Cortex of kidney (tissue), 1 donor: ENCODE results near the gene LGI4.
"Not testable (repeated sequence)": the region's sequence is repeated elsewhere in the genome, so short reads cannot be mapped to it uniquely, and the experiment has no call there.

Source experiments
- DNase-seq: peaks from one replicate; lab custom pipeline; 2025; lab: John Stamatoyannopoulos, UW

The LGI4 gene

DNA sequence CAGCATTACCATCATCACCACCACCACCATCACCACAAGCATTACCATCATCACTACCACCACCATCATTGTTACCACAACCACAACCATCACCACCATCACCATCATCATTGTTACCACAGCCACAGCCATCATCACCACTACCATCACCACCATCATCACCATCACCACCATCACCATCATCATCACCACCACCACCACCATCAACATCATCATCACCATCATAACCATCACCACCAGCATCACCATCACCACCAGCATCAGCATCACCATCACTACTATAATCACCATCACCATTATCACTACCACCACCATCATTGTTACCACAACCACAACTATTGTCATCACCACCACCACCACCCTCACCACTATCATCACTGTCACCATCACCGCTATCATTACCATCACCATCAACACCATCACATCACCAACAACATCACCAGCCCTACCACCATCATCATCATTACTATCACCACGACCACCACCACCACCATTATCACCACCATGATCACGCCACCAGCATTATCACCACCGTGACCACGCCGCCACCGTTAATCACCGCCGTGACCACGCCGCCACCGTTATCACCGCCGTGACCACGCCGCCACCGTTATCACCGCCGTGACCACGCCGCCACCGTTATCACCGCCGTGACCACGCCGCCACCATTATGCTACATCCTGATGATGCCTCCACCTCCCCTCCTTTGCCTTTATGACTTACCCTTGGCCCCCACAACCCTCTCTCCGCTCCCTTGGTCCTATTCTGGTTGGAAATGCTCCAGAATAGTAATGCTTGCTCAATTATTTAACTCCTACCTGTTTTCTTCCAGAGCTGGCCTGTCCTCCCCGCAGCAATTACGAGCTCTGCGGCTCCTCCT, 29.2 kb downstream of the LGI4 start:
- DNase-seq: no peak

GRCh38 chr19:35105047-35105410, 29.8 kb downstream of the LGI4 start:
- no peak for DNase-seq

DNA sequence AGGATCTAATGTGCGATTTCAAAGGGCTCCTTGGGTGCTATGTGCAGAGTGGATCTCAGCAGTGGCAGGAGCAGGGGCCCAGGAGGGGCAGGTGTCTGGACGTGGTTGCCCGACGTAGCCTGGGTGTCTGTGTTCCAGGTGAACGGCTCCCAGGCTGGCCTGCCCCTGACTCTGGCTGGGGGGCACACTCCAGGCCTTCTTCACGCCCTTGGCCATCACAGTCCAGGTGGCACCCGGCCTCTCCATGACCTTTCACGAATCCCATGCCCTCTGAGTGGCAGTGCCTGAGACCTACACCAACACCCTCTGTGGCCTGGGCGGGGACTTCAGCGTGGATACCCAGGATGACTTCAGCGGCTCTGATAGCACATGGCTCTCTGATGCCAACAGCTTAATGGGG, 30.5 kb downstream of the LGI4 start:
- no peak for DNase-seq

GRCh38 chr19:35103614-35104013, 31.2 kb downstream of the LGI4 start:
- DNase-seq: not testable (repeated sequence)

- not testable (repeated sequence) for DNase-seq
Measured at GRCh38 chr19:35101949-35102348, 32.9 kb downstream of the LGI4 start.

- DNase-seq: no peak
Measured at GRCh38 chr19:35100588-35101533, 34.0 kb downstream of the LGI4 start.

GRCh38 chr19:35099897-35100275, 35.0 kb downstream of the LGI4 start:
- DNase-seq: no peak

DNA sequence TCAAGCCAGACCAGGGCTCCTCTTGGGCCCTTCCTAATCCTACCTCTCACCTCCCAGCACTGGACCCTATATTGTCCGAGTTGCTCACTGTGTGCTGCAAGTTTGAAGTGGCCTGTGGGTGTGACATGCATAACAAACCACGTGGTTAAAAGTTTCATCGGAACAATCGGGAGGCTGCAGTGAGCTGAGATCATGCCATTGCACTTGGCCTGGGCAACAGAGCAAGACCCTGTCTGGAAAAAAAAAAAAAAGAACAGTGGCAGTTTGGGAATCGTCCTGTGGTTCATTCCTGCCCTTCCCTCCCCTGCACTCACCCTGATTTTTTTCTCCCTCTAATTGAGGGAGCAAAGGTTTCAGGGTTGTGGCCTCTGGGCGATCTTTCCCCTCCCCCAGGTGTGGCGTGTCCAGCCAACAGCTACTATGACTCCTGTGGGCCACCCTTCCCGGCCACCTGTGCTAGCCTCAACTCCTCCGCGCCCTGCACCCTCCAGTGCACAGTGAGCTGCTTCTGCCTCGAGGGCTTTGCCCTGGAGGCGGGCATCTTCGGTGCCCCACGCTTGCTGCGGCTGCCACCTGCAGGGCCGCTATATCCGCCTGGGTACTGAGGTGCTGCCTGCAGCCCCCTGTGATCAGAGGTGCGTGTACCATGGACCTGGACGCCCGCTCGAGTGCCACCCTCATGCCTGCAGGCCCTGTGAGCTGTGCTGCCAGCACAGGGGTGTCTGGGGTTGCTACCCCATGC, 35.5 kb downstream of the LGI4 start:
- no peak for DNase-seq

- DNase-seq: no peak
Measured at GRCh38 chr19:35098413-35099049, 36.3 kb downstream of the LGI4 start.

DNA sequence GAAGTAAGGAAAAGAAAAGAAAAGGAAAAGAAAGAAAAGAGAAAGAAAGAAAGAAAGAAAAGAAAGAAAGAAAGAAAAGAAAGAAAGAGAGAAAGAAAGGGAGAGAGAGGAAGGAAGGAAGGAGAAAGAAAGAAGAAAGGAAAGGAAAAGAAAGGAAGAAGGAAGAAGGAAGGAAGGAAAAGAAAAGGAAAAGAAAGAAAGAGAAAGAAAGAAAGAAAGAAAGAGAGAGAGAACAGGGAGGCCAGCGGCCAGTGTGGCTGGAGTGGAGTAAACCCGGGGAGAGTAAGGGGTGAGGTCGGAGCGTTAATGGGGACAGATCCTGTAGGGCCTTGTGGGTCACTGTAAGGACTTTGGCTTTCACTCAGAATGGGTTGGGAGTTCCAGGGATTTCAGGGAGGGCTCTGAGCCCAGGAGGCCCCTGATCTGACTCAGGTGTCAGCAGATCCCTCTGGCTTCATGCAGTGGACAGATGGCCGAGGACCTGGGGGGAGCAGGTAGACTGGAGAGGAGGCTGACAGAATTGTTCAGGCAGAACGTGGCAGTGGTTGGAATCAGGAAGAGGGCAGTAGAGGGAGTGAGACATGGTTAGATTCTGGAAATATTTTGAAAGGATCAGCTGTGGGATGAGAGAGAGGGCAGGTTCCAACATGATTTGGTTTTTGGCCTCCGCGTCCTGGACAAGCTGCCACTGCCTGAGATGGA, 39.0 kb downstream of the LGI4 start:
- DNase-seq: no peak

GRCh38 chr19:35094656-35095055, 40.2 kb downstream of the LGI4 start:
- no peak for DNase-seq

DNA sequence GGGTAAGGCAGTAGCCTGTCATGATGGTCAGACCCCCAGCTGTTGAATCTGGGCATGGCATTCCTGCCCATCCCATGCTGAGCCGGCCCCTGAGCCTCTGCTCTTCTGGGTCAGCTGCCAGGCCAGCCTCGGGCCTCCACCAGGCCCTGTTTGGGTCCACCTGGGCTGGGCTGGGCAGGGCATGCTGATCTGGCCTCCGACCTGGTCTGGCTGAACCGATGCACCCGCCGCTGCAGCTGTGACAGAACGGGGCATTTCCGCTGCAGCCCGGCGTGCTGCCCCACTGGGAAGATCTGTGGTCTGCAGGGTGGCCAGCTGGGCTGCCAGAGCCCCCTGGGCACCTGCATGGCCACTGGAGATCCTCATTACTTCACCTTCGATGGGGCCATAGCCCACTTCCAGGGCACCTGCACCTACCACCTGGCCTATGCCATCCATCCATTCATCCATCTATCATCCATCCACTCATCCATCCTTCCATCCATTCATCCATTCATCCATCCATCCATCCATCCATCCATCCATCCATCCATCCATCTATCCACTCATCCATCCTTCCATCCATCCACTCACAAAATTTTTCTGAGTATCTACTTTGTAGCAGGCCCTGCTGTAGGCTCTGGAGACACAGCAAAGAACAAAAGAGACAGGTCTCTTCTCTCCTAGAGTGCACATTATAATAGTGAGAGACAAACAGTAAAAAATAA, 40.8 kb downstream of the LGI4 start:
- no peak for DNase-seq

DNA sequence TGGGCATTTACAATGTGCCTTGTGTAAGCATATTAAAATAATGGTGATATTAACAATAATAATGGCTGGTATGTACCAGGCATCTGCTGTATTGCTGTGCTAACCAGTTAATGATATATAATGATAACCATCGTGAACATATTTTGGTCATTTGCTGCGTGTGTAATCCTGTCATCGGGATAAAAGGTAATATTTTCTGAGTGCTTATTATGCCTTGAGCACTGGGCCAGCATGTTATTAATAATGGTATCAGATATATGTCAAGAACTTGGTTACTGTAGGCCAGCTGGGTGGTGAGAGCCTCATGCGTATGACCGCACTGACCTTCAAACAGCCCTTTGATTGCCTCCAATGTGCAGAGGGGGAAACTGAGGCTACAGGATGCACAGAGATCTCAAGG, 41.4 kb downstream of the LGI4 start:
- no peak for DNase-seq

GRCh38 chr19:35090506-35091214, 44.2 kb downstream of the LGI4 start:
- DNase-seq: no peak

DNA sequence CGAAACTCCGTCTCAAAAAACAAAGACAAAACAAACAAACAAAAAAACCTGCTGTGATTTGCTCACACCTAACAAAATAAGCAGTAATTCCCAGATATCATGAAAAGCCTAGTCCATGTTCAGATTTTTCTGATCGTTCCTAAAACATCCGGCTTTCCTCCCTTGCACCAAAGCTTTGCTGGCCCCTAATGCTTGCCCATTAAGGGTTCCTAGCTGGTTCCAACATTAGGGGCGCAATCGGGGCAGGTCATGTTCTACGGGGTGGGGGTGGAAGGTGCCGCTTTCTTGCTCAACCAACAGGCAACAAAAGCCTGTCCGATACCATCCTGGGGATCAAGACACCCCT, 44.7 kb downstream of the LGI4 start:
- DNase-seq: no peak

DNA sequence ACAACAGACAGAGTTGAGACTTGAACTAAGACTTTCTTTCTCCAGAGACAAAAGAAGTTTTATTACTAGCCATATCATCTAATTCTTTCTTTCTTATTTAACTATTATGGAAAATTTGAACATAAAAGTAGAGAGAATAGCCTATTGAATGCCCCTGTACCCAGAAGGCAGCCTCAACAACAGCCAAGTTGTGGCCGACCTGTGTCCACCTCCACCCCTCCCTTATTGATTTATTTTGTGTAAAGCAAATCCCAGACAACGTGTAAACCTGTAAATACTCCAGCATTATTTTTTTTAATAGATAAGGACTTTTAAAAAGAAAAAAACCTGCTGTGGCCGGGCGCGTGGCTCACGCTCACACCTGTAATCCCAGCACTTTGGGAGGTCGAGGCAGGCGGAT, 45.3 kb downstream of the LGI4 start:
- DNase-seq: no peak

GRCh38 chr19:35088131-35088913, 46.5 kb downstream of the LGI4 start:
- no peak for DNase-seq

DNA sequence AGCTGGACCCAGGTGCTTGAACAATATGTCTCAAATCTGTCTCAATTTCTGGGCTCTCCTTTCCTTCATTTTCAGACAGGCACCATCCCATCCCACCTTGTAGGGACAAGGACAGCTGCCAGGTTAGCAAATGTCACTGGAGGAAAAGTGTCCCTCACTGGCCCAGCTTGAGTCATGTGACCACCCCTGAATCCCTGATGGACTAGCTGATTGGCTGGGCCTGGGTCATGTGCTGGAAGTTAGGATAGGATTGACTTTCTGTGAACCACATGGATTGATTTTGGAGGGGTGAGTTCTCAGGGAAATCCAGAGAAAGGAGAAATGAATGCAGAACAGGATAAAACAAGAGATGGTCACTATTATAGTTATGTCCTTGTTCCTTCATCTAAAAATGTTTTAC, 47.5 kb downstream of the LGI4 start:
- no peak for DNase-seq

DNA sequence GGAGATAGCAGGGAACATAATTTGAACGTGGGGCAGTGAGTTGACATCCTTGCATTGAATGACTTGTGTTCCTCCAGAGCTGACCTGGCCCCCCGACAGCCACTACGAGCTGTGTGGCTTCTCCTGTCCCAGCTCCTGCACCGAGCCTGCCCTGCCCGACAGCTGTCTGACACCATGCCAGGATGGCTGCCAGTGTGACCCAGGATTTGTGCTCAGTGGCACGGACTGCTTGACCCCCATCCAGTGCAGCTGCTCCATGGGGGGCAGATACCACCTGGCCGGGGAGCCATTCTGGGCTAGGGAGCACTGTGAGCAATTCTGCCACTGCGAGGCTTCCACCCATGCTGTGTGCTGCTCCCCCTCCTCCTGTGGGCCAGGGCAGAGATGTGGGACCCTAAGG, 48.4 kb downstream of the LGI4 start:
- no peak for DNase-seq
